Osteoblast (primary cell): ENCODE data around the gene MRC1. TPM values are rescaled to one million over a fixed set of nuclear protein-coding genes. Genes with fewer than 3 reads are reported as not detected.

Experiments used
- DNase-seq: peaks from one replicate; pipeline ENCODE4 v3.0.0; 2011; ENCODE audit warnings: low spot score, mixed read lengths; ENCODE audit not compliant: insufficient read length; ENCODE audit errors: missing footprints
- H2AFZ ChIP-seq: 2 replicates; pipeline ENCODE4 v1.6.0; 2011; ENCODE audit warnings: mild to moderate bottlenecking, low read length
- H3K27ac ChIP-seq: 2 replicates; pipeline ENCODE4 v1.5.1; 2011; ENCODE audit warnings: mild to moderate bottlenecking, low read depth, low read length, moderate library complexity
- H3K27me3 ChIP-seq: 2 replicates; pipeline ENCODE4 v1.6.0; 2012; ENCODE audit warnings: mild to moderate bottlenecking, control low read depth, inconsistent platforms, low read length, moderate library complexity; ENCODE audit not compliant: insufficient read depth
- H3K36me3 ChIP-seq: 2 replicates; pipeline ENCODE4 v1.5.1; 2011; ENCODE audit warnings: mild to moderate bottlenecking, low read length, control low read depth, moderate library complexity; ENCODE audit not compliant: insufficient read depth
- H3K4me1 ChIP-seq: 2 replicates; pipeline ENCODE4 v1.5.1; 2011; ENCODE audit warnings: mild to moderate bottlenecking, low read length, control low read depth, moderate library complexity; ENCODE audit not compliant: insufficient read depth
- H3K4me2 ChIP-seq: 2 replicates; pipeline ENCODE4 v1.6.0; 2011; ENCODE audit warnings: mild to moderate bottlenecking, low read length; ENCODE audit not compliant: insufficient read depth
- H3K4me3 ChIP-seq: fragments of 200-600 bp; sonication (generic); 3 replicates; pipeline ENCODE4 v1.5.1; 2012; ENCODE audit warnings: mild to moderate bottlenecking, low read length, inconsistent platforms; ENCODE audit not compliant: insufficient read depth
- H3K79me2 ChIP-seq: 2 replicates; pipeline ENCODE4 v1.6.0; 2012; ENCODE audit warnings: mild to moderate bottlenecking, low read length, control low read depth, inconsistent platforms; ENCODE audit not compliant: insufficient read depth
- H3K9me3 ChIP-seq: 2 replicates; pipeline ENCODE4 v1.5.1; 2011; ENCODE audit warnings: low read depth, low read length, control low read depth
- H4K20me1 ChIP-seq: 2 replicates; pipeline ENCODE4 v1.6.0; 2012; ENCODE audit warnings: mild to moderate bottlenecking, low read length, control low read depth; ENCODE audit not compliant: insufficient read depth
- total RNA-seq: library from RNA; depleted of rRNA; stranded (reverse); fragments of >200 nt; gene quantifications from 2 replicates; pipeline ENCODE4 v1.2.3, GENCODE V29; 2012
- TF ChIP-seq, protein P1 (sequence below): IDR thresholded peaks from 2 replicates; pipeline ENCODE4 v1.5.1; 2011; ENCODE audit warnings: mild to moderate bottlenecking, low read depth, low read length, moderate library complexity; ENCODE audit errors: extremely low read depth

MRC1 gene
- total RNA-seq, 1 donor, result 0.36 TPM

DNA sequence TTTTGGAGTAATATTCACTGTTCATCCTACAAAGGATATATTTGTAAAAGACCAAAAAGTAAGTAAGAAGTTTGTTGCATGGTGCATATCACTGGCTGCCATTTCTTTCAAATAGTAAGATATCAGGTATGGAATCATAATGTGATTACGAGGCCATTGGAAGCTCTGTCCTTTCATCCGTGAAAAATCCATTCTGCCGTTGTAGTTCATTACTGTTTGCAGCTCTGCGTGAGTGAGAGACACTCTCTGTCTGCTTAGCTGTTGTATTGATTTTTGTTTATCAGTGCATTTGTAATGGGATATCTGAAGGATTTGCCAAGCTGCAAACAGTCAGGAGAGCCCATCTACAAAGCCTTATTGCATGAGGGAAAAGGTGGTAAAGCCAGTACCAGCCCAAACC lies 98.5 kb downstream of the MRC1 start:
- no peaks in the 10 kb centered on the region for H3K4me1 ChIP-seq
- no peaks in the 10 kb centered on the region for H3K79me2 ChIP-seq
- no peaks in the 10 kb centered on the region for H4K20me1 ChIP-seq
- no peaks in the 10 kb centered on the region for H3K36me3 ChIP-seq
- no peak overlapping the region for H3K4me2 ChIP-seq
- no peak overlapping the region for H2AFZ ChIP-seq
- peaks cover 7% of the 10 kb centered on the region for H3K27me3 ChIP-seq
- DNase-seq, result no peak
- H3K4me3 ChIP-seq, result no peak overlapping the region
- H3K27ac ChIP-seq, result no peak overlapping the region
- H3K9me3 ChIP-seq, result no peaks in the 10 kb centered on the region
- TF ChIP-seq, protein P1, sequence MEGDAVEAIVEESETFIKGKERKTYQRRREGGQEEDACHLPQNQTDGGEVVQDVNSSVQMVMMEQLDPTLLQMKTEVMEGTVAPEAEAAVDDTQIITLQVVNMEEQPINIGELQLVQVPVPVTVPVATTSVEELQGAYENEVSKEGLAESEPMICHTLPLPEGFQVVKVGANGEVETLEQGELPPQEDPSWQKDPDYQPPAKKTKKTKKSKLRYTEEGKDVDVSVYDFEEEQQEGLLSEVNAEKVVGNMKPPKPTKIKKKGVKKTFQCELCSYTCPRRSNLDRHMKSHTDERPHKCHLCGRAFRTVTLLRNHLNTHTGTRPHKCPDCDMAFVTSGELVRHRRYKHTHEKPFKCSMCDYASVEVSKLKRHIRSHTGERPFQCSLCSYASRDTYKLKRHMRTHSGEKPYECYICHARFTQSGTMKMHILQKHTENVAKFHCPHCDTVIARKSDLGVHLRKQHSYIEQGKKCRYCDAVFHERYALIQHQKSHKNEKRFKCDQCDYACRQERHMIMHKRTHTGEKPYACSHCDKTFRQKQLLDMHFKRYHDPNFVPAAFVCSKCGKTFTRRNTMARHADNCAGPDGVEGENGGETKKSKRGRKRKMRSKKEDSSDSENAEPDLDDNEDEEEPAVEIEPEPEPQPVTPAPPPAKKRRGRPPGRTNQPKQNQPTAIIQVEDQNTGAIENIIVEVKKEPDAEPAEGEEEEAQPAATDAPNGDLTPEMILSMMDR, result no peak

GRCh38 chr10:17910125-17910789 lies 101.1 kb downstream of the MRC1 start:
- H3K27me3 ChIP-seq, result peaks cover 7% of the 10 kb centered on the region
- no peak overlapping the region for H2AFZ ChIP-seq
- H3K9me3 ChIP-seq, result no peaks in the 10 kb centered on the region
- no peak overlapping the region for H3K27ac ChIP-seq
- H3K4me1 ChIP-seq, result no peaks in the 10 kb centered on the region
- TF ChIP-seq, protein P1, result peak; percentile 82
- peak overlapping the region; percentile 31 for H3K4me2 ChIP-seq
- no peaks in the 10 kb centered on the region for H3K79me2 ChIP-seq
- no peaks in the 10 kb centered on the region for H4K20me1 ChIP-seq
- no peaks in the 10 kb centered on the region for H3K36me3 ChIP-seq
- H3K4me3 ChIP-seq, result no peak overlapping the region
- DNase-seq, result peak; percentile 59

GRCh38 chr10:17912754-17913153 lies 103.6 kb downstream of the MRC1 start:
- Histone ChIP-seq H3K4me1 (no peaks in the 10 kb centered on the region), H3K4me3 (no peak overlapping the region), H3K79me2 (no peaks in the 10 kb centered on the region), H3K4me2 (no peak overlapping the region), H3K27me3 (no peaks in the 10 kb centered on the region), H4K20me1 (no peaks in the 10 kb centered on the region), H3K27ac (no peak overlapping the region), H3K36me3 (no peaks in the 10 kb centered on the region), H2AFZ (no peak overlapping the region), H3K9me3 (no peaks in the 10 kb centered on the region)
- TF ChIP-seq, protein P1, result no peak
- no peak for DNase-seq

- Histone ChIP-seq H2AFZ (peak overlapping the region; percentile 6), H3K27me3 (no peaks in the 10 kb centered on the region)
- TF ChIP-seq, protein P1, result no peak
Observed at GRCh38 chr10:17913604-17914003, 104.5 kb downstream of the MRC1 start.

More at GRCh38 chr10:17913604-17914003, 104.5 kb downstream of the MRC1 start:
- DNase-seq, result no peak
- H3K27ac ChIP-seq, result no peak overlapping the region
- H3K36me3 ChIP-seq, result no peaks in the 10 kb centered on the region
- no peaks in the 10 kb centered on the region for H3K9me3 ChIP-seq
- H3K4me3 ChIP-seq, result no peak overlapping the region
- no peaks in the 10 kb centered on the region for H4K20me1 ChIP-seq
- H3K4me1 ChIP-seq, result no peaks in the 10 kb centered on the region
- no peak overlapping the region for H3K4me2 ChIP-seq
- H3K79me2 ChIP-seq, result no peaks in the 10 kb centered on the region
